ENCODE data around the gene HHIPL2. TPM values are rescaled to one million over a fixed set of nuclear protein-coding genes. Genes with fewer than 3 reads are reported as not detected.

The HHIPL2 gene
- total and polyA plus RNA-seq, 2 experiments from 2014 or later: 0.52 TPM; not detected in 1

- Mint-ChIP-seq H3K4me1 (peaks cover 10% of the 10 kb centered on the region), H3K9me3 (no peaks in the 10 kb centered on the region), H3K27me3 (ENCODE audit: insufficient read depth, low read depth, poor library complexity) (peaks cover 4% of the 10 kb centered on the region), H3K36me3 (ENCODE audit: low read depth) (no peaks in the 10 kb centered on the region; the same call in 2 of the 3 replicates), H3K4me3 (no peak overlapping the region), H3K27ac (no peak overlapping the region)
- H3K4me1 ChIP-seq (ENCODE audit: insufficient read depth): peaks cover 3% of the 10 kb centered on the region; the same call in 1 of the 2 replicates
- no peaks in the 10 kb centered on the region for H4K20me1 ChIP-seq (replicated peaks; ENCODE audit: insufficient read depth)
- H3K9me2 ChIP-seq (ENCODE audit: insufficient read depth): no peaks in the 10 kb centered on the region
- H3F3A ChIP-seq (replicated peaks; ENCODE audit: low read depth): no peaks in the 10 kb centered on the region
- H3K36me3 ChIP-seq (ENCODE audit: insufficient read depth): no peaks in the 10 kb centered on the region
- no peak overlapping the region for H3K4me2 ChIP-seq
- no peak for DNase-seq (ENCODE audit: low spot score)
- H3K4me3 ChIP-seq: no peak overlapping the region
- H3K27me3 ChIP-seq (ENCODE audit: insufficient read depth): no peaks in the 10 kb centered on the region
- no peaks in the 10 kb centered on the region for H3K79me2 ChIP-seq (replicated peaks; ENCODE audit: insufficient read depth)
- H3K27ac ChIP-seq (ENCODE audit: low read depth): no peak overlapping the region
- ATAC-seq: no peak
- no peak for TF ChIP-seq STAT1 (IDR thresholded peaks at IDR 0.05; ENCODE audit: unreplicated experiment)
- TF ChIP-seq EZH2 (IDR thresholded peaks at IDR 0.05; ENCODE audit: low read depth, unreplicated experiment): no peak
- H2AFZ ChIP-seq: peak overlapping the region; percentile 43; the same call in 1 of the 2 replicates
Measured at GRCh38 chr1:222547260-222547614, 667 bp downstream of the HHIPL2 start.

- peak; percentile 55 for ATAC-seq
- no peak overlapping the region for H3K4me2 ChIP-seq
Measured at GRCh38 chr1:222546548-222547259, 1.2 kb downstream of the HHIPL2 start.

More at GRCh38 chr1:222546548-222547259, 1.2 kb downstream of the HHIPL2 start:
- no peaks in the 10 kb centered on the region for H3K79me2 ChIP-seq (replicated peaks; ENCODE audit: insufficient read depth)
- no peaks in the 10 kb centered on the region for H3F3A ChIP-seq (replicated peaks; ENCODE audit: low read depth)
- no peaks in the 10 kb centered on the region for H3K9me2 ChIP-seq (ENCODE audit: insufficient read depth)
- H2AFZ ChIP-seq: peak overlapping the region; percentile 43; the same call in 1 of the 2 replicates
- peaks cover 3% of the 10 kb centered on the region; the same call in 1 of the 2 replicates for H3K4me1 ChIP-seq (ENCODE audit: insufficient read depth)
- no peak for DNase-seq (ENCODE audit: low spot score)
- no peak overlapping the region for H3K27ac Mint-ChIP-seq
- no peaks in the 10 kb centered on the region for H3K27me3 ChIP-seq (ENCODE audit: insufficient read depth)
- no peak overlapping the region for H3K4me3 Mint-ChIP-seq
- H3K27me3 Mint-ChIP-seq (ENCODE audit: insufficient read depth, low read depth, poor library complexity): peaks cover 4% of the 10 kb centered on the region
- H3K4me1 Mint-ChIP-seq: peaks cover 10% of the 10 kb centered on the region
- H3K4me3 ChIP-seq: no peak overlapping the region
- no peaks in the 10 kb centered on the region; the same call in 2 of the 3 replicates for H3K36me3 Mint-ChIP-seq (ENCODE audit: low read depth)
- no peaks in the 10 kb centered on the region for H4K20me1 ChIP-seq (replicated peaks; ENCODE audit: insufficient read depth)
- no peak overlapping the region for H3K27ac ChIP-seq (ENCODE audit: low read depth)
- no peaks in the 10 kb centered on the region for H3K36me3 ChIP-seq (ENCODE audit: insufficient read depth)
- H3K9me3 Mint-ChIP-seq: no peaks in the 10 kb centered on the region
- TF ChIP-seq STAT1 (IDR thresholded peaks at IDR 0.05; ENCODE audit: unreplicated experiment) (no peak), CREB1 (CRISPR knock-in tag; IDR thresholded peaks at IDR 0.05; ENCODE audit: low read depth) (no peak), ETS1 (IDR thresholded peaks at IDR 0.05) (no peak), CTCF (conservative IDR thresholded peaks at IDR 0.05; ENCODE audit: low read depth in 2 of 2) (no peak), ZNF462 (CRISPR knock-in tag; IDR thresholded peaks at IDR 0.05) (no peak), NANOG (IDR thresholded peaks at IDR 0.05; ENCODE audit: borderline replicate concordance) (no peak), EZH2phosphoT487 (IDR thresholded peaks at IDR 0.05; ENCODE audit: unreplicated experiment) (no peak), JUNB (IDR thresholded peaks at IDR 0.05; ENCODE audit: unreplicated experiment) (no peak), ZNF331 (CRISPR knock-in tag; IDR thresholded peaks at IDR 0.05; ENCODE audit: low read depth) (no peak)
